Fibroblast of villous mesenchyme (primary cell): ENCODE results near the gene NFATC1. TPM values are rescaled to one million over a fixed set of nuclear protein-coding genes. Genes with fewer than 3 reads are reported as not detected.

Experiments
- DNase-seq: peaks from one replicate; pipeline ENCODE4 v3.0.0-alpha.2; 2010; ENCODE audit warnings: low read depth
- H3K4me3 ChIP-seq: 2 replicates; pipeline ENCODE4 v1.5.1; 2011; ENCODE audit warnings: low read depth, mild to moderate bottlenecking, low read length
- total RNA-seq: library from RNA; depleted of rRNA; stranded (reverse); fragments of >200 nt; gene quantifications from 2 replicates; pipeline ENCODE4 v1.2.3, GENCODE V29; 2012
- TF ChIP-seq, protein P1 (sequence below): IDR thresholded peaks from 2 replicates; pipeline ENCODE4 v1.5.1; 2012; ENCODE audit warnings: low read depth, mild to moderate bottlenecking, low read length; ENCODE audit not compliant: insufficient read depth

NFATC1 gene
- total RNA-seq, 1 donor = 0.43 TPM

GRCh38 chr18:79442508-79443221 lies 46.9 kb downstream of the NFATC1 start:
- peak; percentile 43 for DNase-seq
- no peak overlapping the region for H3K4me3 ChIP-seq
- TF ChIP-seq, protein P1, sequence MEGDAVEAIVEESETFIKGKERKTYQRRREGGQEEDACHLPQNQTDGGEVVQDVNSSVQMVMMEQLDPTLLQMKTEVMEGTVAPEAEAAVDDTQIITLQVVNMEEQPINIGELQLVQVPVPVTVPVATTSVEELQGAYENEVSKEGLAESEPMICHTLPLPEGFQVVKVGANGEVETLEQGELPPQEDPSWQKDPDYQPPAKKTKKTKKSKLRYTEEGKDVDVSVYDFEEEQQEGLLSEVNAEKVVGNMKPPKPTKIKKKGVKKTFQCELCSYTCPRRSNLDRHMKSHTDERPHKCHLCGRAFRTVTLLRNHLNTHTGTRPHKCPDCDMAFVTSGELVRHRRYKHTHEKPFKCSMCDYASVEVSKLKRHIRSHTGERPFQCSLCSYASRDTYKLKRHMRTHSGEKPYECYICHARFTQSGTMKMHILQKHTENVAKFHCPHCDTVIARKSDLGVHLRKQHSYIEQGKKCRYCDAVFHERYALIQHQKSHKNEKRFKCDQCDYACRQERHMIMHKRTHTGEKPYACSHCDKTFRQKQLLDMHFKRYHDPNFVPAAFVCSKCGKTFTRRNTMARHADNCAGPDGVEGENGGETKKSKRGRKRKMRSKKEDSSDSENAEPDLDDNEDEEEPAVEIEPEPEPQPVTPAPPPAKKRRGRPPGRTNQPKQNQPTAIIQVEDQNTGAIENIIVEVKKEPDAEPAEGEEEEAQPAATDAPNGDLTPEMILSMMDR = no peak

- H3K4me3 ChIP-seq = no peak overlapping the region
- TF ChIP-seq, protein P1 = no peak
- no peak for DNase-seq
These were observed 49.5 kb downstream of the NFATC1 start for GRCh38 chr18:79445221-79445620.

DNA sequence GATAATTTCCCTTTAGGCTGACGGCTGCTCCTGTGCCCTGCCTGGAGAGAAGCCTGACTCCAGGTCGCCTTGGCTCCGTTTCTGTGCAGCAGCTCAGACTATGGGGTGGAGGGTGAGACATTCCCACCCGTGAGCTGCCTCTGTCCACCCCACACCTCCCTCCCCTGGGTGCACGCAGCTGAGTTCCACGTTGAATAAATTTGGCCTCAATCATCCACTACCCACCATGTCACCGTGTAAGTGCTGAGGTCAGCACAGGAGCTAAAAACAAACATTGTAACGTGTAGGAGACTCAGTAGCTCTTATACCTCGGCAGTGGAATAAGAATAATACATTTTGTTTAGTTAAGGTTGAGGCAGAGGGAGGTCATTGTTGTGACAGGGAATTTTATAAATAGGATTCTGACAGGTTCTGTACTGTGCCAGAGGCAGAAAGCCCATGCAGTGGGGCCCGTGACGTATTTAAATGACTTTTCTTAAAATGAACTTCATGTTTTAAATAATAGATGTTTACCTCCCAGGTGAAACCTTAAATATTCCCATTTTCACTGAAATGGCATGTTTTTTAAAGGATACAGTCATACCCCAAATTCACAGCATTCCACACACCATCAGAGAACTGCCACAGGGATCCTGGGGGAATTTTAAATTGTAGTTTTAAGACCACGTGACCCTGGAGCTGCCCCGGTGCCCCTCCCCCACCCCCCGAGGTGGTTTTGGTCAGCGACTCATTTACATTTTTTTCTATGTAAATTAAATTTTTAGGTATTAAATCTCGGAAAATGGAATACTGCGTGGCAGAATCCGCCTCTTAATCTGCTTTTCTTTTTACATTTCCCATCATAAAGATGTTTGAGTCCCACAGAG lies 50.2 kb downstream of the NFATC1 start:
- no peak overlapping the region for H3K4me3 ChIP-seq
- TF ChIP-seq, protein P1 = no peak
- no peak for DNase-seq

GRCh38 chr18:79446931-79447330 lies 51.2 kb downstream of the NFATC1 start:
- TF ChIP-seq, protein P1 = no peak
- no peak for DNase-seq
- no peak overlapping the region for H3K4me3 ChIP-seq

- no peak overlapping the region for H3K4me3 ChIP-seq
- TF ChIP-seq, protein P1 = no peak
- DNase-seq = peak; percentile 39
These were observed 52.1 kb downstream of the NFATC1 start for GRCh38 chr18:79447703-79448367.

DNA sequence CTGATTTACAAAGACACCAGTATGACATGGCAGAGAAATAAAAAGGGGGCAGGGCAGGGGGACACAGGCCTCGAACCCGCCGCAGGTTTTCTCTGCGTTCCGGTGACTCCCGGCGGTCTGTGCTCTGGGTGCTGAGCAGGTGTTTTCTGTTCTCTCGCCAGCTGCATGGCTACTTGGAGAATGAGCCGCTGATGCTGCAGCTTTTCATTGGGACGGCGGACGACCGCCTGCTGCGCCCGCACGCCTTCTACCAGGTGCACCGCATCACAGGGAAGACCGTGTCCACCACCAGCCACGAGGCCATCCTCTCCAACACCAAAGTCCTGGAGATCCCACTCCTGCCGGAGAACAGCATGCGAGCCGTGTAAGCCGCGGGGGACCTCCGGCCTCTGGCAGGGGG lies 52.9 kb downstream of the NFATC1 start:
- DNase-seq = no peak
- TF ChIP-seq, protein P1 = no peak
- H3K4me3 ChIP-seq = no peak overlapping the region
